ENCODE data around the gene NRXN3.

GRCh38 chr14:79395061-79395460, 1224.9 kb downstream of the NRXN3 start:
- TF ChIP-seq CTCF (IDR thresholded peaks at IDR 0.05) = no peak
- TF ChIP-seq POLR2A (IDR thresholded peaks at IDR 0.05) = no peak

All from body of pancreas (tissue), 4 donors.